Putamen (tissue), 1 donor: Measurements from ENCODE around the gene WDR18.

Experiments
- DNase-seq: peaks from one replicate; pipeline ENCODE4 v3.0.0-alpha.2; 2016; ENCODE audit warnings: low spot score

The WDR18 gene

DNA sequence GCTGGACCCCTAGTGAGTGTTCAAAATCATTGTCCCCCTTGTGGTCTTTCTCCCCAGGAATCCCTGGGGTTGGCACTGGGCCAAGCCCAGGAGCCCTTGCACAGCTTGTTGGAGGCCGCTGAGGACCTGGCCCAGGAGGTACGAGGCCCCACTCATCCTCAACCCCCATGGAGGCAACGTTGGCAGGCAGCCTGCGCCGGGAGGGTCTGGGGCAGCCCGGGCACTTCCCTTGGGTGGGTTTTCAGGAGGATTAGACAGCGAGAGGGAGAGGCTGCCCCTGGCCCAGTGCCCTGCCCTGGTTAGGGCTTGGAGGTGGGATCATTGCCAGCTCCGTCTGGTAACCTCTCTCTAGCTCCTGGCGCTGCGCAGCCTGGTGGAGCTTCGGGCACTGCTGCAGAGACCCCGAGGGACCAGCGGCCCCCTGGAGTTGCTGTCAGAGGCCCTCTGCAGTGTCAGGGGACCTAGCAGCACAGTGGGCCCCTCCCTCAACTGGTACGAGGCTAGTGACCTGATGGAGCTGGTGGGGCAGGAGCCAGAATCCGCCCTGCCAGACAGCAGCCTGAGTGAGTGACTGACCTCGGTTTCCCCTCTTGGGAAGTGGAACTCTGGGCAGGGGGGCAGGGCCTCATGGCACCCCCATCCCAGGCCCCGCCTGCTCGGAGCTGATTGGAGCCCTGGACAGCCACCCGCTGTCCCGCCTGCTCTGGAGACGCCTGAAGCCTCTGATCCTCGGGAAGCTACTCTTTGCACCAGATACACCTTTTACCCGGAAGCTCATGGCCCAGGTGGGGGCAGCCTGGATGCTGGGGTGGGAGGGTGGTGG lies 58.8 kb downstream of the WDR18 start:
- DNase-seq, result no peak
